ENCODE data around the gene SPATA20.

The SPATA20 gene

DNA sequence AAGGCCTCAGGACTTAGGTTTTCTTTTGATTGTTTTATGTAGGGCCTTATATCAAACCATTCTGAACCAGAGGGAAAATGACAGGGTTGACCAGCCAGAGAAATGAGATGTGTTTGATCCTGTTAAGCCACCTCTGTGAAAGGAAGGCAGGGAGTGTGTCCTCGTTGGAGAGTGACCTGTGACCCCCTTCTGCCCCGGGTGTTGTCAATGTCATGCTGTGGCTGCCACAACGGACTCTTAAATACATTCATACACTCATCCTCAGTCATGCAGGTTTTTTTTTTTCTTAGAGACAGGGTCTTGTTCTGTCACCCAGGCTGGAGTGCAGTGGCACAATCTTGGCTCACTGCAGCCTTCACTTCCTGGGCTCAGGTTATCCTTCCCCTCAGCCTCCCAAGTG is 32.6 kb upstream of the SPATA20 start:
- no peak for TF ChIP-seq EZH2phosphoT487 (IDR thresholded peaks at IDR 0.05; ENCODE audit: low read length)
- TF ChIP-seq, protein P1, sequence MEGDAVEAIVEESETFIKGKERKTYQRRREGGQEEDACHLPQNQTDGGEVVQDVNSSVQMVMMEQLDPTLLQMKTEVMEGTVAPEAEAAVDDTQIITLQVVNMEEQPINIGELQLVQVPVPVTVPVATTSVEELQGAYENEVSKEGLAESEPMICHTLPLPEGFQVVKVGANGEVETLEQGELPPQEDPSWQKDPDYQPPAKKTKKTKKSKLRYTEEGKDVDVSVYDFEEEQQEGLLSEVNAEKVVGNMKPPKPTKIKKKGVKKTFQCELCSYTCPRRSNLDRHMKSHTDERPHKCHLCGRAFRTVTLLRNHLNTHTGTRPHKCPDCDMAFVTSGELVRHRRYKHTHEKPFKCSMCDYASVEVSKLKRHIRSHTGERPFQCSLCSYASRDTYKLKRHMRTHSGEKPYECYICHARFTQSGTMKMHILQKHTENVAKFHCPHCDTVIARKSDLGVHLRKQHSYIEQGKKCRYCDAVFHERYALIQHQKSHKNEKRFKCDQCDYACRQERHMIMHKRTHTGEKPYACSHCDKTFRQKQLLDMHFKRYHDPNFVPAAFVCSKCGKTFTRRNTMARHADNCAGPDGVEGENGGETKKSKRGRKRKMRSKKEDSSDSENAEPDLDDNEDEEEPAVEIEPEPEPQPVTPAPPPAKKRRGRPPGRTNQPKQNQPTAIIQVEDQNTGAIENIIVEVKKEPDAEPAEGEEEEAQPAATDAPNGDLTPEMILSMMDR (IDR thresholded peaks at IDR 0.05; ENCODE audit: low read length) = no peak
- Histone ChIP-seq H3F3A (ENCODE audit: insufficient read depth, low read length) (no peaks in the 10 kb centered on the region), H4K20me1 (ENCODE audit: insufficient read depth, low read length) (no peaks in the 10 kb centered on the region), H3K36me3 (replicated peaks; ENCODE audit: insufficient read depth, low read length) (no peaks in the 10 kb centered on the region), H3K9me2 (replicated peaks; ENCODE audit: insufficient read depth, low read length) (no peaks in the 10 kb centered on the region), H3K4me1 (ENCODE audit: low read length) (no peaks in the 10 kb centered on the region), H3K79me2 (ENCODE audit: low read length) (no peaks in the 10 kb centered on the region), H3K27ac (ENCODE audit: low read length) (no peak overlapping the region), H3K9me3 (replicated peaks; ENCODE audit: insufficient read depth, low read length) (no peaks in the 10 kb centered on the region), H3K4me3 (ENCODE audit: low read length) (no peak overlapping the region), H3K27me3 (replicated peaks; ENCODE audit: insufficient read depth, low read length) (no peaks in the 10 kb centered on the region), H2AFZ (ENCODE audit: low read length) (no peak overlapping the region), H3K9ac (ENCODE audit: low read length) (no peak overlapping the region), H3K4me2 (ENCODE audit: low read depth, low read length) (no peak overlapping the region)
- no peak for DNase-seq

DNA sequence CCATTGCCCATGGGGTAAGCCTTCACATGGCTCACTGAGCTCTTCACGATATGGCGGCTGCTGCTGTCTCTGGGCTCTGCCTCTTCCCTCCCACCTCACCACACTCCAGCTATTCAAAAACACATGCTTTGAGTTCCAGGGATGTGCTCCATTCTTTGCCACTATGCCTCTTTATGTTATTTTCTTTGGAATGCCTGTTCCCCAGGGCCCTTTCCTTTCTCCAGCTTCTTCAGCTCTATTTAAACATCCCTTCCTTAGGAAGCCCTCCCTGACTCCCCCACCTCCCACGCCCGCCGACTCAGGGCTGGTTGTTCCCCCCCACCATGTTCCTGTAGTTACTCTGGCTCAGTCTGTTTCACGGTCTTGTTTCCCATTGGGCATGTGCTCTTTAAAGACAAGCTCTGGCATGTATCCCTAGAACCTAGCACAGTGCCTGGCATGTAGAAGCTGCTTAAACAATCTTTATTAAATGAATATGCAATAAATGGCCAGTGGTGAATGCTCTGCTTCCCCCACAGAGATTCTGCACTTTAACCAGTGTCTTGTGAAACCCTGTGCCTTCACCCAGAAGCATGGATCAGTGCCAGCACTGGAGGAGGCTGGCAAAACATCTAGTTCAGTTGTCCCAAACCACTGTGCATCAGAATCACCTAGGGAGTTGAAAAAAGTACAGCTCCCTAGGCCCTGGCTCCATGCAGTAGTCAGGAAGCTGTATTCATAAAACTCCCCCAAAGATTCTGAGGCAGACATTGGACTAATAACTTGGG is 31.9 kb upstream of the SPATA20 start:
- DNase-seq = no peak
- H3K4me3 ChIP-seq (ENCODE audit: low read length) = no peak overlapping the region
- H3K9me2 ChIP-seq (replicated peaks; ENCODE audit: insufficient read depth, low read length) = no peaks in the 10 kb centered on the region
- no peak overlapping the region for H3K4me2 ChIP-seq (ENCODE audit: low read depth, low read length)
- TF ChIP-seq EZH2phosphoT487 (IDR thresholded peaks at IDR 0.05; ENCODE audit: low read length) (no peak), EZH2 (optimal IDR thresholded peaks at IDR 0.05; ENCODE audit: low read depth, low read length) (no peak)
- TF ChIP-seq, protein P1 (IDR thresholded peaks at IDR 0.05; ENCODE audit: low read length) = no peak
- no peaks in the 10 kb centered on the region for H3F3A ChIP-seq (ENCODE audit: insufficient read depth, low read length)
- H3K9me3 ChIP-seq (replicated peaks; ENCODE audit: insufficient read depth, low read length) = no peaks in the 10 kb centered on the region
- no peaks in the 10 kb centered on the region for H3K79me2 ChIP-seq (ENCODE audit: low read length)
- H3K4me1 ChIP-seq (ENCODE audit: low read length) = no peaks in the 10 kb centered on the region
- no peak overlapping the region for H3K27ac ChIP-seq (ENCODE audit: low read length)
- H2AFZ ChIP-seq (ENCODE audit: low read length) = no peak overlapping the region
- H3K36me3 ChIP-seq (replicated peaks; ENCODE audit: insufficient read depth, low read length) = no peaks in the 10 kb centered on the region
- no peaks in the 10 kb centered on the region for H3K27me3 ChIP-seq (replicated peaks; ENCODE audit: insufficient read depth, low read length)
- no peak overlapping the region for H3K9ac ChIP-seq (ENCODE audit: low read length)
- H4K20me1 ChIP-seq (ENCODE audit: insufficient read depth, low read length) = no peaks in the 10 kb centered on the region

DNA sequence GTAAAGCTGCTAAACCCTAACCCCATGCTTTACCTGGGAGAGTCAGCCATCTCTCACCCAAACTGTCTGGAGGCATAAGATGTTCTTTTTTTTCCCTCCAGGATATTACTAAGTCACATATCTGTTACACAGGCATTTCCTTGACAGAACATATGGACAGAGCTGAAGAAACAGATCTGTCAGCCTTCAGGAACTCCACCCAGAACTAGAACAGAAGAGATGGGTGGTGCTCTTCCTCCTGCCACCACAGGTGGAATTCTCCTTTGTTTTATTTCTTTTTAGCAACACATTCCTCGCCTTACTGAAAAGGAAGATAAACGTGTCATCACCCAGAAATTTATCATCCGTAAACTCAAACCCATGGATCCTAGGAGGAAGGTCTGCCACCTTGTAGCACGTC is 30.0 kb upstream of the SPATA20 start:
- no peaks in the 10 kb centered on the region for H4K20me1 ChIP-seq (ENCODE audit: insufficient read depth, low read length)
- H3K4me3 ChIP-seq (ENCODE audit: low read length) = no peak overlapping the region
- DNase-seq = no peak
- TF ChIP-seq, protein P1 (IDR thresholded peaks at IDR 0.05; ENCODE audit: low read length) = no peak
- TF ChIP-seq EZH2 (optimal IDR thresholded peaks at IDR 0.05; ENCODE audit: low read depth, low read length) (no peak), EZH2phosphoT487 (IDR thresholded peaks at IDR 0.05; ENCODE audit: low read length) (no peak)
- H3K27ac ChIP-seq (ENCODE audit: low read length) = no peak overlapping the region
- no peak overlapping the region for H2AFZ ChIP-seq (ENCODE audit: low read length)
- no peaks in the 10 kb centered on the region for H3K79me2 ChIP-seq (ENCODE audit: low read length)
- no peaks in the 10 kb centered on the region for H3K9me2 ChIP-seq (replicated peaks; ENCODE audit: insufficient read depth, low read length)
- no peak overlapping the region for H3K4me2 ChIP-seq (ENCODE audit: low read depth, low read length)
- no peaks in the 10 kb centered on the region for H3F3A ChIP-seq (ENCODE audit: insufficient read depth, low read length)
- H3K9ac ChIP-seq (ENCODE audit: low read length) = no peak overlapping the region
- no peaks in the 10 kb centered on the region for H3K36me3 ChIP-seq (replicated peaks; ENCODE audit: insufficient read depth, low read length)
- no peaks in the 10 kb centered on the region for H3K27me3 ChIP-seq (replicated peaks; ENCODE audit: insufficient read depth, low read length)
- no peaks in the 10 kb centered on the region for H3K4me1 ChIP-seq (ENCODE audit: low read length)
- H3K9me3 ChIP-seq (replicated peaks; ENCODE audit: insufficient read depth, low read length) = no peaks in the 10 kb centered on the region

Data from MM.1S (cell line).